GM21825 (cell line): Measurements from ENCODE around the gene TAF3.

ENCODE experiments used
- ATAC-seq: cut with Tn5 transposase; IDR thresholded peaks from one replicate; pipeline ENCODE4 v1.9.1; 2021; ENCODE audit warnings: mild to moderate bottlenecking, moderate library complexity; ENCODE audit not compliant: unreplicated experiment

Gene TAF3

DNA sequence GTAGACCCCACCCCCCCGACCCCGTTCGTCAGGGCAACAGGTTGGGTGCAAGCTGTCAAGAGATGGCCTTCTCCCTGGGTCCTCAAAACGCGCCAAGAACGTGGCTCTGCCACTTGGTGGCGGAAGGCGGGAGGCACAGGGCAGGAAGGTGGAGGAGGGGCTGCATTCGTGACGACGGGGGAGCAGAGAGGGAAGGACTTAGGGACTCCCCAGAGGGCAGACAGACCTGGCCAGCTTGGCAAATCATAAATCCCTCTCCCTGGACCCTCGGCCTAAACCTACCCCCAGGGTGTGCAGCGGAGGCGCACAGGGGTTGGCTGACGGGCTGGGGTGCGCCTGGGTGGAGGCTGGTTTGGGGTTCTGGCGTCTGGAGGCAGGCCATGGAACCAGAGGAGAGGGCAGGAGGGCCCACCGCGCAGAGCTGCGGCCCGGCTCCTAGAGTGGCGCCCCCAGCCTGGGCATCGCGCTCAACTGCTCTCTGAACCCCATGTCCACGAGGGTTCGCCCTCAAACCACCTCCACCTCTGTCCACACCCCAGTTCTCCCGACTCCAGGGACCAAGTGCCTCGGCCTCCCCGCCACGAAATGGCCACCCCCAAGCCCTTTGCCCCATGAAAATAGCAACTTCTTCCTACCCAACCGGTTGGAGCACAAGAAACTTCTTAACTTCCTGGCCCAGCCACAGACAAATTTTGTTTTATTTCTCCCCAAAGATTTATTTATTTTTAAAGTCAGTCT, 225.4 kb downstream of the TAF3 start:
- no peak for ATAC-seq

GRCh38 chr10:8044331-8044907, 226.1 kb downstream of the TAF3 start:
- no peak for ATAC-seq

DNA sequence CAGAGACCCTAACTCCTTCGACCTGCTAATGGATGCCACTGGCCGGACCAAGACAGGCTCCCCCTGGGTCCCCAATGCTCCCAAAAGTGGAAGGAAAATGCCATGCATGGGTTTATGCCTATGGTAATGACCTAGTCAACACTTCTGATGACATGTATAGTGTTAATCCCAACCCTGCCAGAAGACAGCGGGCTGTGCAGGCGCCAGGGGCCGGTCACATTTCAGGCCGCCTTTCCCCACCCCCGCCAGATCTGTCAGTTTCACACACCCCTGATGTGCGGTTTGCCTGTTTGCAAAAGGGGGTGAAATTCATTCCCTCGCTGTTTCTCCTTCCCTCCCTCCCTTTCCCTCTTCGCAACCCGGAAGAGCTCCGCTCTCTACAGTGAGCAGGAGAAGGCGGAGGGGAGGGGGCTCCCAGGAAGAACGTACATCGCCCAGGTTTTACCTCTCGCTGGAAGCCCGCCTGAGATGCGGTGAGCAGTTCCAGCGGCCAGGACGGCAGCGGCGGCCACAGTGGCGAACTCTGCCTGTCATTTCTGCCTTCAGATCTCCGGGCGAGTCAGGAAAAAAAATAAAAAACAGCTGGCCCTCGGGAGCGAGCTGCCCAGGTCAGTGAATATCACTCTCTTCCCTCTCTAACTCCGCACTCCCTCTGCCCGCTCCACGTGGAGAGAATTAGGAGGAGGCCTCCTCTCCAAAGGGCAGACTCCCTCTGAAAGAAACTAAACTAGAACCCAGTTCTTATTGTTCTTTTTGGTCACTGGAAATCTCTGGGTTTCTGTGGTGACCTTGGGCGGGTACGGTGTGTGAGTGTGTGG, 226.8 kb downstream of the TAF3 start:
- ATAC-seq = no peak

- ATAC-seq = no peak
These were observed 227.6 kb downstream of the TAF3 start for GRCh38 chr10:8045726-8046494.

DNA sequence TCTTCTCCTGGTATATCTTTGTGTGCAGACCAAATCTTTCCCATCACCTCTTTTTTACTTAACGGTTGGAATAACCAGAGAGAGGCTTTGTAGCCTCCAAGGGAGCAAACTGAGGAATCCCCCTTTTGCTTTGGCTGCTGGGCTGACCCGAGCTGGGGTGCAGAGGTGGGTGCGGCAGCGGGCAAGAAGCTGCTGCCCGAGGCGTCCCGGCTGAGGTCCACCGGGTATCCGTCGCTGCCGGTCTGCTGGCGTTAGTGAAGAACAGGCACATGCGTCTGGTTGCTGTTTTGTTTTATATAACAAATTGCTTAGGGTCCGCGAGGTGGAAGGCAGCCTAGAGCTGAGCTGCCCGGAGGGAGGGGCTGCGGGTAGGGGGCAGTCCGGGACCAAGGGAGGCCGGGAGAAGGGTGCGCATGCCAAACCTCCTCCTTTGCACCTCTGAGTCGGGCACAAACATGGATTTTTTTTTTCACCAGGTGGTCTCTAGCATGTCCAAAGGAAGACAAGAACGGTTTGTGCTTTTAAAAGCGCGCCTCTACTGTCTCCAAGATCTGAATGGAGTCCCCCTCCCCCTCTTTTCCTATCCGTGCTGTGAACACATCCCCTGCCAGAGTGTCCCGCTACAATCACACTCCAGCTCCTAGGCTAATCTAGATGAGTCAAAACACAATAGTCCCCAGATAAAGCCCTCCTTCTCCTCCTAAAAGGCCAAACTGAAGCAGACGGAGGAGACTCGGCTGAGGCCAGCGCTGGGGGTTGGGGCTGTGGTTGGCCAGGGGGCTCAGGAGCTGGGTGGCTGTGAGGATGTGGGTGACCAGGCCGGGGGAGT, 229.4 kb downstream of the TAF3 start:
- no peak for ATAC-seq

- ATAC-seq = no peak
These were observed 230.1 kb downstream of the TAF3 start for GRCh38 chr10:8048281-8049008.

DNA sequence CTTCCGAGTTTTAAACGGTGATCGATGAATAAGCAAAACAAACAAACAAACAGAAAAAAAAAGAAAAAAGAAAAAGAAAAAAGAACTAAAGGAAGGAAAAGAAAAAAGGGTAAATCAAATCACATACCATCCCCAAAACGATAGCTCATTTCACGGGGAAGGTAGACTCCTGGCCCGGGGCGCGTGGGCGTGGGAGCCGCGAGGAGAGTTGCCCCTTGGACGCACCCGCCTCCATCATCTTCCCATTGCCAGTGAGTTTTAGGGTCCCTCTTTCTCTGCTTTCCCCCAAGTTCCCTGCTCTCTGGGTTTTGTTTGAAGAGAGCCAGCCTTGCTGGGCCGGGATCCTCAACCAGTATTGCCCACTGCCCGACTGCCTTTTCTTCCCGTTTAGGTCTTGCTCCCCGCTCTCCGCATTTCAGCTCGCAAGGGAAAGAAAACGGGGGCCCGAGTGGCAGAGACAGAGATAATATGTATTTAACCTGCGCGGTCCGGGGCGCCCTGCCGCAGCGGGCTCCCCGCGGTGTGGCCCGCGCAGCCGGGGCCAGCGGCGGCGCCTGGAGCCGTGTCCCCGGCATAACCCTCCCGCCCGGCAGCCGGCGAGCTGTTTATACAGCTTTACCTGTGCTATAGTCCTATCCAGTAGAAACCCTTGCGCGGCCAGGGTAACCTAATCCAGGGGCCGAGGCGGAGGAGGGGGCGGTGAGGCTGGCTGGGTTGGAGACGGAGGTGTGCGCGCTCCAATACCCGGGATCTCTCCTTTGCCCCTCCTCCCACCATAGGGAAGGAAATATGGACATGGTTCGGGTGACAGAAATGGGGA, 230.9 kb downstream of the TAF3 start:
- ATAC-seq = no peak

DNA sequence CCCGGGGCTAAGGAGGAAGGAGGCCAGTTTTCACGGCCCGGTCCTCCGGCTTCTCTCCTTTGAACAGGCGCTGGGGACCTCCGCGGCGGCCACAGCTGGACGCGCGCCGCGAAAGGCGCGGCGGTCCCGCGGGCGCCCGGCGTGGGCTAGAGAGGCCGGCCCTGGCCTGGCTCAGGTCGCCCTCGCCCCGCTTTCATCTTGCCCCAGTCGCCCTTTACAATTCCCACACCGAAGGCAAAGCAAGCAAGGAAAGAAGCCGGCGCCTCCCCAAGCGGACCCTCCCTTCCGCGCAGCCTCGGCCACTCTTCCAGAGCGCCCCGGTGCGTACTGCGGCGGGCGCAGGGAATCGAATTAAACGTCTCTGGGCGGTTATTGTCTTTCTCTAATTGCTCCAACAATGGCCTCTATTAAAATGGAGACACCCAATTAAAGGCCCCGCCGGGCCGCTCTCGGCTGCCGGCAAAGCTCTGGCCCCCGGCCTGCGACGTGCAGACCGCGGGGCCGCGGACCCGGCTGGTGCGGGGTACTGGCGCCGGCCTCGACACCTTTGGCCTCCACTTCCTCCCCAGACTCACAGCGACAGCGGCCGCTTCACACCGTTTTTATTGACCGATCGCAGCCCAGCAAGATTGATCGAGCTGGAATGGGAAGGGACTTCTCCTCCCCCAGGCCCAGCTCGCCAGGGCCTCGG, 231.7 kb downstream of the TAF3 start:
- ATAC-seq = no peak

GRCh38 chr10:8050556-8051108, 232.3 kb downstream of the TAF3 start:
- ATAC-seq = no peak

DNA sequence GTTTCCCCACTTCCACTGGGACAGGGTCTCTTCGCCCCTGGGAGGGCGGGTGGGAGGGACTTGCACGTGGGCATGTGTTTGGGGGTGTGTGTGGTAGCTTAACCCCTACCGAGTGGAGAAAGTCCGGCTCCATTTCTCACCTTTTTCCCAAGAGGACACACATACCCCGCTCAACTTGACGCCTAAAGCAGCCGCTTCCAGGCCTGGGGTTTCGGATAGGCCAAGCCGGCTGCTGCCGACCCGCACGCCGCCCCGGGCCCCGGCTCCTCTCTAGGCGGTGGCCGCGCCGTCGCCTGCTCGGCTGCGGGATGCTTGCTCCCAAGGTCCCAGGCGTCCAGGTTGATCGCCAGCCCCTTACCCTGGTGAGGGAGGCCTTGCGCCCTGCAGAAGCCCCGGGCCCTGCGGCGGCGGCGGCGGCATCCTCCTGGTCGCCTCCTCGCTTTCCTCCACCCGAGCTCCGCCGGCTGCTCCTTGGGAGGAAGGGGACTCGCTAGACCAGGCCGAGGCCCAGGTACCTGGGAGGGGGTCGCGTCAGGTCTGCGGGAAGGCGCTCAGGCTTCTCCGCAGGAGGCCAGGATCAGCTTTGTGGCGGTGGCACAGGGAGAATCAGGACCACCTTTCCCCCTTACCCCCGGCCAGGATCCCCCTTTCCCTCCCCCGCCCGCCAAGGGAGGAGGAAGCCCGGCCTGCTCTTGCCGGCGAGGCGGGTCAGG, 233.0 kb downstream of the TAF3 start:
- no peak for ATAC-seq

- no peak for ATAC-seq
These were observed 233.5 kb downstream of the TAF3 start for GRCh38 chr10:8051851-8052257.

- no peak for ATAC-seq
These were observed 234.1 kb downstream of the TAF3 start for GRCh38 chr10:8052341-8052955.

- no peak for ATAC-seq
These were observed 234.7 kb downstream of the TAF3 start for GRCh38 chr10:8052956-8053445.

DNA sequence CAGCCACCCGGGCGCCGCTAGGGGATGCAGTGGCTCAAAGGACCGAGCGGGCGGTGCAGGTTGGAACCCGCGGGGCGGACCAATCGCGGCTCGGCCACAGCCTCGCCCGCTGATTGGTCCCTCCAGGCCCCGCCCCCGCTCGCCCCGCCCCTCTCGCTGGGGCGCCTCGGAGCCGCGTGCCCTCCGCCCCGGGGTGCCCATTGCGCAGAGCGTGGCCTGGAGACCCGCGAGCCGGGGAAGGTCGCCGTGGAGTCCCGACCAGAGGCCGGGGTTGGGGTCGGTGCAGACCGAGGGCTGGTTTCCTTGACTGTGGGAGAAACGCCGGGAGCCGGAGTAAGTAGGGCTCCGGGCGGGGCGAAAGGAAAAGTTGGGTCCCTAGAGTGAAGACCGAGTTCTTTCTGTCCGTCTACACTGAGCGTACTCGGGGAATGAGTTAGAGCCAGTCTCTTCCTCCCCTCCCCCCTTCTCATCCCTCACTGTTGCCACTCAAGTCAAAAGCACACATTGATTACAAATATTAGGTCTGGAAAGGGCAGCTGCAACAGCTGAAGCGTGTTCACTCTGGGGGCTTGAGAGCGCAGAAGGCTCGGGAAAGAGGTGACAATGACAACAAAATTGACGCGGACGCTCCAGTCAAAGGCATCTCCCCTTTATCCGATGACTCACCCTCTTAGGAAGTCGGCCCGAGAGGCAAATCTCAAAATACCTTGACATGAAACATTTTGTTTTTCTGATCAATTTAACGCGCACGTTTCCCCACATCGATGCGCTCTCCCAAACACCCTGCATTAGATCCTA, 235.3 kb downstream of the TAF3 start:
- peak; percentile 74 for ATAC-seq

GRCh38 chr10:8054244-8054493, 235.9 kb downstream of the TAF3 start:
- peak; percentile 5 for ATAC-seq
